ENCODE results near the gene CDKAL1. TPM values are rescaled to one million over a fixed set of nuclear protein-coding genes. Genes with fewer than 3 reads are reported as not detected.
"Not testable (repeated sequence)": the region's sequence is repeated elsewhere in the genome, so short reads cannot be mapped to it uniquely, and the experiment has no call there.

CDKAL1 gene
- total and polyA plus RNA-seq, 8 donors = 13.6 to 20.7 (median 17.5) TPM

DNA sequence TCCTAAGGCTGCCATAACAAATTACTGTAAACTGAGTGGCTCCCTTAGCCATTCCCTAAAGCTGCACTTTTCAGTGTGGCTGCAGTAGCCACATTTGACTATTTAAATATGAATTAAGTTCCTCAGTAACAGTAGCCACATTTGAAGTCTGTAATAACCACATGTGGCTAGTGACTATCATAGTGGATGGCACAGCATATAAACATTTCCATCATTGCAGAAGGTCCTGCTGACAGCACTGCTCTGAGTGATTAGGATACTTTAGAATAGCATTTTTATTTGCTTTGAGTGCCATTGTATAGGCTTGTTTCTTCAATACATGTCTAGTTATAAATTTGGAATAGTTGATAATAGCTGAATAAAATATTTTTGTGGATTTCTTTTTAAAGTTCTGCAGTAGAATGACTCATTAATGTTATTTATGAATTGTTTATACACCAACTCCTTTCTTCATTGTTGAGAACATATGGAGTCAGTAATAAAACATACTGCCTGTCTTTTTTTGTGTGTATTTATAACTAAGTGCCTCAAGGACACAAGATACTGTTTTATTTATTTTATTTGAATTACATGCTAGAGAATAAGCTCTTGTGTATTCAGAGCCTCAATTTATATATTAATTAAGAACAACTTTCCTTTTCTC, 217.2 kb downstream of the CDKAL1 start:
- Histone ChIP-seq H3K27ac (no peak overlapping the region), H3K4me1 (no peaks in the 10 kb centered on the region), H3K4me3 (no peak overlapping the region), H3K9me3 (no peaks in the 10 kb centered on the region), H3K36me3 (no peaks in the 10 kb centered on the region), H3K27me3 (no peaks in the 10 kb centered on the region)
- TF ChIP-seq, protein P1, sequence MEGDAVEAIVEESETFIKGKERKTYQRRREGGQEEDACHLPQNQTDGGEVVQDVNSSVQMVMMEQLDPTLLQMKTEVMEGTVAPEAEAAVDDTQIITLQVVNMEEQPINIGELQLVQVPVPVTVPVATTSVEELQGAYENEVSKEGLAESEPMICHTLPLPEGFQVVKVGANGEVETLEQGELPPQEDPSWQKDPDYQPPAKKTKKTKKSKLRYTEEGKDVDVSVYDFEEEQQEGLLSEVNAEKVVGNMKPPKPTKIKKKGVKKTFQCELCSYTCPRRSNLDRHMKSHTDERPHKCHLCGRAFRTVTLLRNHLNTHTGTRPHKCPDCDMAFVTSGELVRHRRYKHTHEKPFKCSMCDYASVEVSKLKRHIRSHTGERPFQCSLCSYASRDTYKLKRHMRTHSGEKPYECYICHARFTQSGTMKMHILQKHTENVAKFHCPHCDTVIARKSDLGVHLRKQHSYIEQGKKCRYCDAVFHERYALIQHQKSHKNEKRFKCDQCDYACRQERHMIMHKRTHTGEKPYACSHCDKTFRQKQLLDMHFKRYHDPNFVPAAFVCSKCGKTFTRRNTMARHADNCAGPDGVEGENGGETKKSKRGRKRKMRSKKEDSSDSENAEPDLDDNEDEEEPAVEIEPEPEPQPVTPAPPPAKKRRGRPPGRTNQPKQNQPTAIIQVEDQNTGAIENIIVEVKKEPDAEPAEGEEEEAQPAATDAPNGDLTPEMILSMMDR (IDR thresholded peaks at IDR 0.05) = no peak
- intact Hi-C loops (cut with DNase I) = no loop called here
- ATAC-seq = no peak
- DNase-seq = no peak

- no peaks in the 10 kb centered on the region for H3K36me3 ChIP-seq
- no peaks in the 10 kb centered on the region for H3K9me3 ChIP-seq
- intact Hi-C loops (cut with DNase I) = no loop called here
- H3K4me1 ChIP-seq = no peaks in the 10 kb centered on the region
- TF ChIP-seq, protein P1 (IDR thresholded peaks at IDR 0.05) = no peak
- ATAC-seq (no peak), DNase-seq (no peak)
- H3K4me3 ChIP-seq = no peak overlapping the region
- no peaks in the 10 kb centered on the region for H3K27me3 ChIP-seq
- H3K27ac ChIP-seq = no peak overlapping the region
Observed at GRCh38 chr6:20755631-20756030, 221.4 kb downstream of the CDKAL1 start.

GRCh38 chr6:20756584-20757147, 222.4 kb downstream of the CDKAL1 start:
- H3K4me3 ChIP-seq; H3K9me3 ChIP-seq; H3K4me1 ChIP-seq; ATAC-seq; H3K27ac ChIP-seq; intact Hi-C loops (cut with DNase I); H3K27me3 ChIP-seq; DNase-seq; H3K36me3 ChIP-seq: not testable (repeated sequence)

GRCh38 chr6:20757761-20758160, 223.5 kb downstream of the CDKAL1 start:
- Histone ChIP-seq H3K27me3 (no peaks in the 10 kb centered on the region), H3K36me3 (no peaks in the 10 kb centered on the region), H3K4me1 (no peaks in the 10 kb centered on the region), H3K4me3 (no peak overlapping the region), H3K27ac (no peak overlapping the region), H3K9me3 (no peaks in the 10 kb centered on the region)
- TF ChIP-seq, protein P1 (IDR thresholded peaks at IDR 0.05) = no peak
- intact Hi-C loops (cut with DNase I) = no loop called here
- no peak for DNase-seq
- ATAC-seq = no peak

DNA sequence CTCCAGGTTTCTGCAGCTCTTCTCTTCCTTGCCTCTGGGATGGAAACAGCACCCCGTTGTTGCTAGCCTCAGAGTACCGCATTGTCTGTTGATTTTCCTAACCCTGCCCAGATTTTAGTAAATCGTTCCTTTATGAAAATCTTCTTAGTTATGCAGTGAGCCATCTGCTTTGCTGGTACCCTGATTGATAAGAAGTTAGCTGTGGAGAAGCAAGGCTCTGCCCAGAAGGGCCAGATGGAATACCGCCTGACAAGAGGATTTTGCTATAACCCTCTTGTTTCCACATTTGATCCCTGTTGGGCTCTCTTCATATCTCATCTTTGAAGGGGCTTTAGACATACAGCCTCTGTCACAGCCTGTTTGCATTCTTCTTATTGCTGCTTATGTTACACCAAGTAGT, 229.0 kb downstream of the CDKAL1 start:
- Histone ChIP-seq H3K4me3 (no peak overlapping the region), H3K27me3 (no peaks in the 10 kb centered on the region), H3K9me3 (no peaks in the 10 kb centered on the region), H3K36me3 (no peaks in the 10 kb centered on the region), H3K4me1 (no peaks in the 10 kb centered on the region), H3K27ac (no peak overlapping the region)
- no peak for ATAC-seq
- intact Hi-C loops (cut with DNase I) = no loop called here
- TF ChIP-seq, protein P1 (IDR thresholded peaks at IDR 0.05) = no peak
- DNase-seq = no peak

DNA sequence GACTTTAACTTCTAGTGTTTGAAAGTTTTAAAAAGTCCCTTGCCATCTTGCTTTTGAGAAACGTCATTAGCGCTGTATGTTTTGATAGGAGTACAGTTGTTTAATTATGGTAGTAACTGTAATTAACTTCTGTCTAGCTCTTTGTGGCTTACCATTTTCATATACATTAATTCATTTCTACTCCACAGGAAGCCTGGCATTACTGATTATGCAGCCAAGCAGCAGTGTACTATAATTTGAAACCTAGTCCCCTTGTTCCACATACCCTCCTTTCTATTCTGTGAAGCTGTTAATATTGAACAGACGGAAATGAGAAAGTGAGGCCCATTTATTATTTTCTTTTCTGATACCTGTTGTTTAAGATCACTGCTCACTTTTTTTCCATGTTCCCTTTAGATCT, 235.4 kb downstream of the CDKAL1 start:
- no peak overlapping the region for H3K4me3 ChIP-seq
- ATAC-seq = no peak
- no peak for DNase-seq
- intact Hi-C loops (cut with DNase I) = no loop called here
- no peaks in the 10 kb centered on the region for H3K36me3 ChIP-seq
- H3K4me1 ChIP-seq = no peaks in the 10 kb centered on the region
- H3K27me3 ChIP-seq = no peaks in the 10 kb centered on the region
- TF ChIP-seq, protein P1 (IDR thresholded peaks at IDR 0.05) = no peak
- no peak overlapping the region for H3K27ac ChIP-seq
- H3K9me3 ChIP-seq = no peaks in the 10 kb centered on the region
